Breast epithelium (tissue), 4 donors: ENCODE results near the gene RAB11FIP5. TPM values are rescaled to one million over a fixed set of nuclear protein-coding genes. Genes with fewer than 3 reads are reported as not detected.
"Not testable (repeated sequence)": the region's sequence is repeated elsewhere in the genome, so short reads cannot be mapped to it uniquely, and the experiment has no call there.

Experiments used
- DNase-seq, 2 donors: peaks; one replicate each; pipeline ENCODE4 v3.0.0-alpha.2; 2019; ENCODE audit warnings: low spot score in 2 of 2
- H3K27ac ChIP-seq, 2 donors: fragments of 200-600 bp; sonication (generic) in 1 of 2; one replicate each; pipeline ENCODE4 v1.5.1; 2016 to 2019; ENCODE audit warnings: mild to moderate bottlenecking in 1 of 2
- H3K27me3 ChIP-seq, 2 donors: fragments of 200-600 bp; sonication (generic) in 1 of 2; one replicate each; pipeline versions ENCODE4 v1.5.1 to v1.6.0; 2017 to 2019; ENCODE audit warnings: control low read depth in 1 of 2, mild to moderate bottlenecking in 1 of 2
- H3K36me3 ChIP-seq: fragments of 200-600 bp; one replicate; pipeline ENCODE4 v1.5.1; 2019
- H3K4me1 ChIP-seq, 2 donors: fragments of 200-600 bp; sonication (generic); one replicate each; pipeline ENCODE4 v1.5.1; 2016 to 2019; ENCODE audit warnings: control low read depth in 1 of 2
- H3K4me3 ChIP-seq, 3 donors: fragments of 200-600 bp; sonication (generic); 1 replicate in 2 of 3; 2 replicates in 1 of 3; pipeline ENCODE4 v1.5.1; 2016 to 2019; ENCODE audit warnings: mild to moderate bottlenecking in 3 of 3, moderate library complexity in 2 of 3
- H3K9me3 ChIP-seq, 2 donors: fragments of 200-600 bp; sonication (generic) in 1 of 2; one replicate each; pipeline ENCODE4 v1.5.1; 2016 to 2019; ENCODE audit warnings: control low read depth in 1 of 2
- POLR2A ChIP-seq: fragments of 450-650 bp; IDR thresholded peaks from one replicate; pipeline ENCODE4 v1.6.1; 2016; ENCODE audit warnings: antibody characterized with exemption, mild to moderate bottlenecking, moderate library complexity
- POLR2AphosphoS5 ChIP-seq, 3 donors: sonication (generic); formaldehyde crosslinking; IDR thresholded peaks; one replicate each; pipeline ENCODE4 v1.6.1; 2017; ENCODE audit warnings: antibody characterized with exemption in 3 of 3
- intact Hi-C: fragments of 100-400 bp; cut with DNase I; formaldehyde crosslinking; loops from one replicate; pipeline ENCODE4 v1.15.1; 2023; ENCODE audit warnings: low total_unique reads
- total RNA-seq, 3 donors: library from RNA; depleted of rRNA; stranded (reverse); fragments of >200 nt; gene quantifications; one replicate each; pipeline ENCODE4 v1.1.0, GENCODE V29; 2016
- TF ChIP-seq, protein P1 (sequence below), 3 donors: fragments of 450-650 bp; IDR thresholded peaks; one replicate each; pipeline ENCODE4 v1.5.1; 2016 to 2017; ENCODE audit warnings: antibody characterized with exemption in 3 of 3, mild to moderate bottlenecking in 3 of 3, moderate library complexity in 3 of 3

RAB11FIP5 gene
- total RNA-seq, 3 donors from 2014 or later = 20.6 to 27.4 (median 26.5) TPM

DNA sequence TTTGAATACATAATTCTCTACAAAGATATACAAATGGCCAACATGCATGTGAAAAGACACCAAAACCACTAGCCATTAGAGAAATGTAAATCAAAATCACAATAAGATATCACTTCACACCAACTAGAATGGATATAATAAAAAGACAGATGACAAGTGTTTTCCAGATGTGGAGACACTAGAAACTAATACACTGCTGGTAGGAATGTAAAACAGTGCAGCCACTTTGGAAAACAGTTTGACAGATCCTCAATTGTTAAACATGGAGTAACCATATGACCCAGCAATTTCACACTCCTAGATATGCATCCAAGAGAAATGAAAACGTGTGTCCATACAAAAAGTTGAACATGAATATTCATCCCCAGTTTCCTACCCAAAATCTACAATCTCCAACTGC, 9.8 kb upstream of the RAB11FIP5 start:
- intact Hi-C loops = no loop called here
- no peak for DNase-seq
- H3K27me3 ChIP-seq = no peaks in the 10 kb centered on the region
- H3K36me3 ChIP-seq = no peaks in the 10 kb centered on the region
- H3K9me3 ChIP-seq = no peaks in the 10 kb centered on the region
- no peak overlapping the region for H3K27ac ChIP-seq
- TF ChIP-seq, protein P1, sequence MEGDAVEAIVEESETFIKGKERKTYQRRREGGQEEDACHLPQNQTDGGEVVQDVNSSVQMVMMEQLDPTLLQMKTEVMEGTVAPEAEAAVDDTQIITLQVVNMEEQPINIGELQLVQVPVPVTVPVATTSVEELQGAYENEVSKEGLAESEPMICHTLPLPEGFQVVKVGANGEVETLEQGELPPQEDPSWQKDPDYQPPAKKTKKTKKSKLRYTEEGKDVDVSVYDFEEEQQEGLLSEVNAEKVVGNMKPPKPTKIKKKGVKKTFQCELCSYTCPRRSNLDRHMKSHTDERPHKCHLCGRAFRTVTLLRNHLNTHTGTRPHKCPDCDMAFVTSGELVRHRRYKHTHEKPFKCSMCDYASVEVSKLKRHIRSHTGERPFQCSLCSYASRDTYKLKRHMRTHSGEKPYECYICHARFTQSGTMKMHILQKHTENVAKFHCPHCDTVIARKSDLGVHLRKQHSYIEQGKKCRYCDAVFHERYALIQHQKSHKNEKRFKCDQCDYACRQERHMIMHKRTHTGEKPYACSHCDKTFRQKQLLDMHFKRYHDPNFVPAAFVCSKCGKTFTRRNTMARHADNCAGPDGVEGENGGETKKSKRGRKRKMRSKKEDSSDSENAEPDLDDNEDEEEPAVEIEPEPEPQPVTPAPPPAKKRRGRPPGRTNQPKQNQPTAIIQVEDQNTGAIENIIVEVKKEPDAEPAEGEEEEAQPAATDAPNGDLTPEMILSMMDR (IDR thresholded peaks at IDR 0.05) = no peak
- TF ChIP-seq POLR2AphosphoS5 (IDR thresholded peaks at IDR 0.05) = no peak
- TF ChIP-seq POLR2A = no peak
- H3K4me1 ChIP-seq = no peaks in the 10 kb centered on the region
- no peak overlapping the region for H3K4me3 ChIP-seq

DNA sequence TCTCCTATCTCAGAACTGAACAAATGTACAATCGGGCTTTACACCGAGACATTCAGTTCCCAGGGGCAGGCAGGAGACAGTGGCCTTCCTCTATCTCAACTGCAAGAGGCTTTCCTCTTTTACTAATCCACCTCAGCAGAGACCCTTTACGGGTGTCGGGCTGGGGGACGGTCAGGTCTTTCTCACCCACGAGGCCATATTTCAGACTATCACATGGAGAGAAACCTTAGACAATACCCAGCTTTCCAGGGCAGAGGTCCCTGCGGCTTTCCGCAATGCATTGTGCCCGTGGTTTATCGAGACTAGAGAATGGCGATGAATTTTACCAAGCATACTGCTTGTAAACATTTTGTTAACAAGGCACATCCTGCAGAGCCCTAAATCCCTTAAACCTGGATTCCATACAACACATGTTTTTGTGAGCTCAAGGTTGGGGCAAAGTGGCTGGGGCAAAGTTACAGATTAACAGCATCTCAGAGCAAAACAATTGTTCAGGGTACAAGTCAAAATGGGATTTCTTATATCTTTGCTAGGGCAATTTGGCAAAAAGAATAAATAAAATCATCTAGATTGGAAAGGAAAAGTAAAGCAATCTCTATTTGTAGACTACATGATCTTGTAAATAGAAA, 7.0 kb upstream of the RAB11FIP5 start:
- H3K4me3 ChIP-seq, DNase-seq, H3K9me3 ChIP-seq, intact Hi-C loops, H3K27ac ChIP-seq, H3K27me3 ChIP-seq, H3K4me1 ChIP-seq, H3K36me3 ChIP-seq: not testable (repeated sequence)

DNA sequence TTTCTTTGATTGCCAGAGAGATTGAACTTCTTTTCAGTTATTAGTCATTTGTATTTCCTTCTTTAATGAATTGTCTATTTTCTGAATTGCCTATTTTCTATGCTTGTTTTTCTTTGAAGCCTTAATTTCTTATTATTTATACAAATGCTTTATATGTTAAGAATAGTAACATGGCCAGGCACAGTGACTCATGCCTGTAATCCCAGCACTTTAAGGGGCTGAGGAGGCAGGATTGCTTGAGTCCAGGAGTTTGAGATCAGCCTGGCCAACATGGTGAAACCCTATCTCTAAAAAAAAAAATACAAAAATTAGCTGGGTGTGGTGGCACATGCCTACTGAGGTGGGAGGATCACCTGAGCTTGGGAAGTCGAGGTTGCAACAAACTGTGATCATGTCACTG, 4.7 kb upstream of the RAB11FIP5 start:
- no peak for DNase-seq
- no peak overlapping the region for H3K4me3 ChIP-seq
- no peaks in the 10 kb centered on the region for H3K4me1 ChIP-seq
- H3K9me3 ChIP-seq = no peaks in the 10 kb centered on the region
- no peak overlapping the region for H3K27ac ChIP-seq
- intact Hi-C loops = no loop called here
- no peaks in the 10 kb centered on the region for H3K36me3 ChIP-seq
- TF ChIP-seq POLR2A = no peak
- TF ChIP-seq, protein P1 (IDR thresholded peaks at IDR 0.05) = no peak
- no peak for TF ChIP-seq POLR2AphosphoS5 (IDR thresholded peaks at IDR 0.05)
- H3K27me3 ChIP-seq = no peaks in the 10 kb centered on the region

GRCh38 chr2:73116182-73116960, 3.6 kb upstream of the RAB11FIP5 start:
- no peak for TF ChIP-seq POLR2AphosphoS5 (IDR thresholded peaks at IDR 0.05)
- no peak for TF ChIP-seq POLR2A
- TF ChIP-seq, protein P1 (IDR thresholded peaks at IDR 0.05) = no peak

GRCh38 chr2:73114273-73114867, 1.6 kb upstream of the RAB11FIP5 start:
- Histone ChIP-seq H3K9me3 (no peaks in the 10 kb centered on the region), H3K4me1 (peaks cover 0 to 12% of the 10 kb centered on the region in 2 donors), H3K27ac (no peak overlapping the region), H3K4me3 (no peak overlapping the region), H3K36me3 (no peaks in the 10 kb centered on the region), H3K27me3 (no peaks in the 10 kb centered on the region)
- DNase-seq = no peak
- TF ChIP-seq POLR2AphosphoS5 (IDR thresholded peaks at IDR 0.05) (no peak), POLR2A (no peak)
- TF ChIP-seq, protein P1 (IDR thresholded peaks at IDR 0.05) = no peak
- intact Hi-C loops = loop anchor here (2.0 kb wide), 1 partner anchor 26 kb away; no protein-coding TSS in a partner anchor

More at GRCh38 chr2:73116182-73116960, 3.6 kb upstream of the RAB11FIP5 start:
- intact Hi-C loops = no loop called here
- Histone ChIP-seq H3K36me3 (no peaks in the 10 kb centered on the region), H3K27ac (no peak overlapping the region), H3K9me3 (no peaks in the 10 kb centered on the region), H3K4me1 (peaks cover 0 to 2% of the 10 kb centered on the region in 2 donors), H3K4me3 (no peak overlapping the region), H3K27me3 (no peaks in the 10 kb centered on the region)
- DNase-seq = no peak
